H1 (cell line): ENCODE measurements around the gene PRR12. TPM values are rescaled to one million over a fixed set of nuclear protein-coding genes. Genes with fewer than 3 reads are reported as not detected.

Source experiments
- KDM1A ChIP-seq: fragments of 200-600, 300-600 bp; sonication (generic); IDR thresholded peaks from 2 replicates; pipeline ENCODE4 v1.7.1; 2016; ENCODE audit warnings: mild to moderate bottlenecking, low read length, borderline replicate concordance
- PHF8 ChIP-seq: fragments of 200-600 bp; sonication (generic); conservative IDR thresholded peaks from 2 replicates; pipeline ENCODE4 v1.7.1; 2012; ENCODE audit warnings: low read depth, mild to moderate bottlenecking, inconsistent platforms, low read length, moderate library complexity
- RAD21 ChIP-seq, 2 experiments: IDR thresholded peaks in 1 of 2; conservative IDR thresholded peaks in 1 of 2; 2 replicates each; pipeline ENCODE4 v1.6.1; 2011; ENCODE audit warnings: low read depth in 2 of 2, low read length in 2 of 2, improper control_type of control experiment in 1 of 2, inconsistent platforms in 1 of 2, mild to moderate bottlenecking in 1 of 2, moderate library complexity in 1 of 2
- polyA plus RNA-seq, 7 experiments: library from polyadenylated mRNA; depleted of rRNA in 3 of 7; stranded (reverse) in 5 of 7; unstranded in 2 of 7; fragments of >200 nt in 5 of 7; fragments of 200-250 nt in 2 of 7; gene quantifications; 1 replicate in 5 of 7; 2 replicates in 1 of 7; 4 replicates in 1 of 7; pipeline versions ENCODE4 v1.2.1 to v1.2.3, GENCODE V29; 2011 to 2013; ENCODE audit warnings: missing spikeins in 2 of 7, mixed read lengths in 2 of 7
- total RNA-seq: library from RNA; stranded (reverse); fragmentation: NEBNext Ultra II Directional; extraction: Animal tissue kit (Norgen Biotek cat#: 25700); gene quantifications from 2 replicates; pipeline ENCODE4 v1.2.1, GENCODE V29; 2021

Gene PRR12
- total and polyA plus RNA-seq, 2 of the 8 experiments (the other 6 are each of a cell fraction or from before 2014, with no cell fraction given) = 2.5 to 59.4 TPM

GRCh38 chr19:49594993-49595818 lies 4.2 kb downstream of the PRR12 start (continued):
- TF ChIP-seq KDM1A (no peak), PHF8 (no peak), RAD21 (IDR thresholded peaks at IDR 0.05 in 1 of 2, conservative IDR thresholded peaks at IDR 0.05 in 1 of 2; ENCODE audit: low read depth in 2 of 2, low read length in 2 of 2) (no peak)
